Cardiac fibroblast (primary cell): ENCODE measurements around the gene TFB1M.

Source experiments
- DNase-seq, 2 donors: peaks; one replicate each; pipeline versions ENCODE4 v3.0.0 to v3.0.0-alpha.2; 2010; ENCODE audit warnings: low read depth in 2 of 2
- H3K4me3 ChIP-seq, 2 donors: replicated peaks in 1 of 2; 1 replicate in 1 of 2; 2 replicates in 1 of 2; pipeline ENCODE4 v1.5.1; 2011; ENCODE audit warnings: low read depth in 2 of 2, low read length in 2 of 2, mild to moderate bottlenecking in 2 of 2, moderate library complexity in 1 of 2
- CTCF ChIP-seq: IDR thresholded peaks from one replicate; pipeline ENCODE4 v1.5.1; 2011; ENCODE audit warnings: low read depth, mild to moderate bottlenecking, low read length, inconsistent platforms

TFB1M gene

GRCh38 chr6:155287762-155288161 is 26.5 kb downstream of the TFB1M start:
- no peak for DNase-seq
- TF ChIP-seq CTCF: no peak
- H3K4me3 ChIP-seq: no peak overlapping the region

- H3K4me3 ChIP-seq: no peak overlapping the region
- TF ChIP-seq CTCF: no peak
- DNase-seq: no peak
Observed at GRCh38 chr6:155284775-155285174, 29.5 kb downstream of the TFB1M start.

GRCh38 chr6:155278319-155279049 is 35.8 kb downstream of the TFB1M start:
- peak in 1 of 2 donors; percentile 18 for DNase-seq
- no peak for TF ChIP-seq CTCF
- H3K4me3 ChIP-seq: no peak overlapping the region

- TF ChIP-seq CTCF: no peak
- no peak overlapping the region for H3K4me3 ChIP-seq
- DNase-seq: peak in 1 of 2 donors; percentile 18
Observed at GRCh38 chr6:155276638-155277037, 37.6 kb downstream of the TFB1M start.

- TF ChIP-seq CTCF: no peak
- H3K4me3 ChIP-seq: no peak overlapping the region
- peak; percentile 38 to 52 for DNase-seq
Observed at GRCh38 chr6:155275808-155276480, 38.3 kb downstream of the TFB1M start.

GRCh38 chr6:155274533-155274932 is 39.8 kb downstream of the TFB1M start:
- no peak for TF ChIP-seq CTCF
- DNase-seq: peak; percentile 28 to 73
- H3K4me3 ChIP-seq: no peak overlapping the region
